ENCODE data around the gene ADGRV1.

The ADGRV1 gene

GRCh38 chr5:91183743-91184142, 625.1 kb downstream of the ADGRV1 start:
- DNase-seq = no peak

- no peak for DNase-seq
These were observed 627.5 kb downstream of the ADGRV1 start for GRCh38 chr5:91186101-91186500.

DNA sequence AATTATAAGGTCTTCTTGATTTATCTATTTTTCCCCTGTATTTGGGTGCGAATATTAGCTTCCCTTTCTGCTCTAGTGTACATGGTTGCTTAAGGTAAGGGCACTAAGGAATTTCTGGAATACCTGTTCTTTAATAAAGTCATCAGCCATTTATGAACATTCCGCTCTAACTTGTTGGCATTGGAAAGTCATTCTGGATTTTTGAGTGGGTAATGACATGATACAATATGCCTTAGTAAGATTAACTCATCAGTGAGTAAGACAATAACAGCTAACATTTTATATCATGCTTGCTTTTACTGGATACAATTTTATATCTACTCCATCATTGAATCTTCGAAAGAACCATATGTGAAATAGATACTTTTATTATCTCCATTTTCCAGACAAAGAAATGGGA, 628.4 kb downstream of the ADGRV1 start:
- DNase-seq = no peak

- no peak for DNase-seq
These were observed 630.2 kb downstream of the ADGRV1 start for GRCh38 chr5:91188755-91189154.

DNA sequence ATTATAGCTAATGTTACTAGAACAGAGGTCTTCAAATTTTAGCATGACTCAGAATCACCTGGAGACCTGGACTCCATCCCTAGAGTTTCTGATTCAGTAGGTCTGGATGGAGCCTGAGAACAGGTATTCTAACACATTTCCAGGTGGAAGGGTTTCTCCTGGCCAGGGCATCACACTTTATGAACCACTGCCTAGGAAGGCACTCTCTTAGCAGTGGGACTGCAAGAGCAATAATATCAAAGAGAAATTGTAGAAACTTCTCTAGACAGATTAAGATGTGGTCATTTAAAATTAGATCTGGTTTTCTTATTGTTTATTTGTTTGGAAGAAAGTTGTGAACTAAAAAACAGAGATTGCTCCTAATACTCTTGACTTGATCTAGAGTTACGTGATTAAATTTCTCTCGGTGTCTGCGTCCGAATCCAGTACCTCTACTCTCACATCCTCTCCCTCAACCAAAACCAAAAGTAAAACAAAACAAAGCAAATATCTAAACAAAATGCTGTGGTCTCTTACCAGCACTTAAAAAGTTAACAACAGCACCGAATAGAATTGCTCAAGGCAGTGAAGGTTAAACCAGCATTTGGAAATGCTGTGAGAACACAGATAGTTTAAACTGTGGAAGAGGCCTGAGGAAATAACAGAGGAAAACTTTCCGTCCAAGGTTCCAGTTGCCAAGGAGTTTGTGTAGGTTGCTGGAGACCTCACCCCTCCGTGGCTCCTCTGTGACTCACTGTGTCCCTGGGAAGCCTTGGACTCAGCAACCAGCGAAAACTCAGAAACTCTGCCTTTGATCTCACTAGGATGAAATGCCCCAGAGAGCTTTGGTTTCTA, 631.1 kb downstream of the ADGRV1 start:
- no peak for DNase-seq

GRCh38 chr5:91190314-91190690, 631.7 kb downstream of the ADGRV1 start:
- no peak for DNase-seq

DNA sequence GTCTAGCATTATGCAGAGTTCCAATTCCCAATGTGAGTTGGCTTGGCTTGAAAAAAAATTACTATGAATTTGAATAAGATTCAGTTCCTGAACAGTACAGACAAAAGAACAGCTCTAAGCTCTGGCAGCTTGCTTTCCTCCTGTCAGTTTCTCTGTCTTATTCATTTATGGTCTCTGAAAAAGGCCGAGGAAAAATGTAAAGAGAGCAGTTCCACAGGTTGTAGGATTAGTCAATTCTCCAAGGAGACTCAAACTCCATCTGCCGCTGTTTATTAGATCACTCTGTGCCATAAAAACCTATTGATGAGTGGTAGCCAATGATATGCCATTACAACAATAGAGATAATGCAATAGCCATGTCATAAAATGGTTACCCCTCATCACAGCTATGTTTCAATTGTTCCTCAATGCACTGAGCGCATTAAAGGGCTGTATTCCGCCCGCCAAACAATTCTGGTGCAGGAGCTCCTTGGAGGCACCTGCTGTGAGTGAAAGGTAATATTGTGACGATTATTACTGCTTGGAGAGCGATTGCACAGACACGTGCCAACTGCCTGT, 636.3 kb downstream of the ADGRV1 start:
- no peak for DNase-seq

- DNase-seq = no peak
These were observed 642.1 kb downstream of the ADGRV1 start for GRCh38 chr5:91200692-91201091.

DNA sequence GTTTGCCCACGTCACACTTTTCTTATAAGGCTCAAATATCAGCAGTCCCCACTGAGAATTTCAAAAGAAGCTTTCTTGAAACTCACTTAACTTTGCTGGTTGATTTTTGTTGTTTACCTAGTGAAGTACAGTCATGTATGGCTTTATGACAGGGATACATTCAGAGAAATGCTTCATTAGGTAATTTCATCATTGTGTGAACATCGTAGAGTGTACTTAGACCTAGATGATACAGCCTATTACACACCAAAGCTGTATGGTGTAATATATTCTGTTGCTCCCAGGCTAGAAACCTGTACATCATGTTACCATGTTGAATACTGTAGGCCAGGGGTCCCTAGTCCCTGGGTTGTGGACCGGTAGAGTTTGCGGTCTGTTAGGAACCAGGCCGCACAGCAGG, 647.5 kb downstream of the ADGRV1 start:
- no peak for DNase-seq

DNA sequence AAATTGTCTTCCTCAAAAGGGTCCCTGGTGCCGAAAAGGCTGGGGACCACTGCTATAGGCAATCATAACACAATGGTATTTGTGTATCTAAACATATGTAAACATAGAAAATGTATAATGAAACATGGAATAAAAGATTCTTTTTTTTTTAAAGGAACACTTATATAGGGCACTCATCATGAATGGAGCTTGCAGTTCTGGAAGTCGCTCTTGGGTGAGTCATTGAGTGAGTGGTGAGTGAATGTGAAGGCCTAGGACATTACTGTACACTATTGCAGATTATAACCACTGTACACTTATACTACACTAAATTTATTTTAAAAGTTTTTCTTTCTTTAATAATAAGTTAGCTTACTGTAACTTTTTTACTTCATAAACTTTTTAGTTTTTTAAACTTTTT, 648.1 kb downstream of the ADGRV1 start:
- DNase-seq = no peak

DNA sequence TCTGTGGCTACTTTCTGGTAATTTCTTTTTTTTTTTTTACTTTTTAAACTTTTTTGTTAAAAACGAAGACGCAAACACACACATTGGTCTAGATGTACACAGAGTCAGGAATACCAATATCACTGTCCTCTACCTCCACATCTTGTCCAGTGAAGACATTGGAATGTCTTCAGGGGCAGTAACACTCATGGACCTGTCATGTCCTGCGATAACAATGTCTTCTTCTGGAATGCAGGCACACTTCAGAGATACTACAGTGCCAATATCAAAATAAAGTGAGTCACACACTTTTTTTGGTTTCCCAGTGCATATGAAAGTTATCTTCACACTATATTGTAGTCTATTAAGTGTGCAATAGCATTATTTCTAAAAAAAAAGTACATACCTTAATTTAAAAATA, 648.7 kb downstream of the ADGRV1 start:
- no peak for DNase-seq

DNA sequence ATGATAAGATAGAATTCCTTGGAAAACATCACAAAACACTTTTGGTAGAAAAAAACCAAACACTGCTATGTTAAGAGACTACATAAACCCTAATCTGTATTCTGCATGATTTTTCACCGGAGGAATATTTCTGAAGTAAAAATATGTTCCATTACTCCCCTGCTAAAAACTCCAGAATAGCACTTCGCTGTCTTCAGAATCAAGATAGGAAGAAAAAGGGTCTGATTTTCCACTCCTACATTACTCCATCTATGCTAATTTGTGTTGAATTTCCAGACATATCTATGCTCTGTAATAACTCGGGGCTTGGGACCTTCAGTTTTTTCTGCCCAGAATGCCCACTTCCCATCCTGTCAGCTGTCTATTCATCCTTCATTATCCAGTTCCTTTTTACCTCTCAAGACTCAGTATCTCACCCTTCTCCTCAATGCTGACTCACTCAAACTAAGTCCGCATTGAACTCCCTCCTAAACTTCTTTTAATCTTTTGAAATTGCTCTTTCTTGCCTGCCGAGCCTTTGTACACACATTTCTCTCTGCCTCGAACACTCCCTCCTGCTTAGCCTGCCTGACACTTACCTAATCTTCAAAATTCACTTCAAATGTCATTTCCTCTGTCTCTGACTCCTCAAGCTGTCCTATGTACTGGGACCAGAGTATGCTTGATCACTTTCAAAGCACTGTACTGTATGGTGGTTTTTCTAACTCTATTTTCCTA, 653.6 kb downstream of the ADGRV1 start:
- no peak for DNase-seq

DNA sequence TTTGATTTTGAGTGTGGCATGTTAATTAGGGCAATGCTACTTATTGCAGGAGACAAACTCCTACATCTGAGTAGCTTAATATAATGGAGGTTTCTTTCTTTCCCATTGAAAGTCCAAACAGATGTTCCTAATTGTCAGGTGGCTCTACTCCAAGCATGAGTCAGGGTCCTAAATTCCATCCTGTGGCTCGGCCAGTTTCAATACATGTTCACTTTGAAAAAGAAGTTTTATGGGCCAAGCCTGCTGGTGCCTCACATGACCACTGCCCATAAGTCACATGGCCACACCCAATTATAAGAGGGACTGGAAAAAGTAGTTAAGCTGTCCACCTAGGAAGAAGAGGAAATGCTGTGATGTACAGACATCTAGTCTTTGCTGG, 654.1 kb downstream of the ADGRV1 start:
- DNase-seq = no peak

All from stimulated activated CD4-positive, alpha-beta T cell treated with anti-CD3 and anti-CD28 coated beads, Interleukin-12 subunit alpha, Interleukin-12 subunit beta, amount 100 ng/mL, for 4 hours (primary cell).